ENCODE results near the gene DEGS1.

DEGS1 gene

GRCh38 chr1:224182866-224183590 lies at the start of gene DEGS1:
DEGS1 (plus strand) TSS chr1:224183240; CDS start chr1:224183337, 97 bp downstream.
- peak; percentile 88 for DNase-seq

GRCh38 chr1:224133741-224134299 lies 49.2 kb upstream of the DEGS1 start:
- no peak for DNase-seq

- DNase-seq, result no peak
These were observed 45.5 kb upstream of the DEGS1 start for GRCh38 chr1:224137518-224137917.

GRCh38 chr1:224138198-224138597 lies 44.8 kb upstream of the DEGS1 start:
- DNase-seq, result no peak

- no peak for DNase-seq
These were observed 41.3 kb upstream of the DEGS1 start for GRCh38 chr1:224141693-224142092.

- no peak for DNase-seq
These were observed 33.3 kb upstream of the DEGS1 start for GRCh38 chr1:224149709-224150108.

- no peak for DNase-seq
These were observed 31.9 kb upstream of the DEGS1 start for GRCh38 chr1:224151117-224151516.

- DNase-seq, result no peak
These were observed 25.7 kb upstream of the DEGS1 start for GRCh38 chr1:224157316-224157715.

- DNase-seq, result no peak
These were observed 23.5 kb upstream of the DEGS1 start for GRCh38 chr1:224159541-224159940.

- no peak for DNase-seq
These were observed 22.8 kb upstream of the DEGS1 start for GRCh38 chr1:224160171-224160682.

GRCh38 chr1:224162768-224163167 lies 20.3 kb upstream of the DEGS1 start:
- DNase-seq, result no peak

- no peak for DNase-seq
These were observed 19.7 kb upstream of the DEGS1 start for GRCh38 chr1:224163311-224163710.

GRCh38 chr1:224168859-224169380 lies 14.1 kb upstream of the DEGS1 start:
- peak; percentile 78 for DNase-seq

- no peak for DNase-seq
These were observed 13.2 kb upstream of the DEGS1 start for GRCh38 chr1:224169718-224170270.

- DNase-seq, result no peak
These were observed 12.7 kb upstream of the DEGS1 start for GRCh38 chr1:224170343-224170742.

GRCh38 chr1:224170748-224171478 lies 12.1 kb upstream of the DEGS1 start:
- DNase-seq, result no peak

- DNase-seq, result no peak
These were observed 10.8 kb upstream of the DEGS1 start for GRCh38 chr1:224172229-224172628.

GRCh38 chr1:224173523-224173922 lies 9.5 kb upstream of the DEGS1 start:
- no peak for DNase-seq

GRCh38 chr1:224175617-224176016 lies 7.4 kb upstream of the DEGS1 start:
- no peak for DNase-seq

GRCh38 chr1:224177356-224177999 lies 5.6 kb upstream of the DEGS1 start:
- no peak for DNase-seq

- DNase-seq, result no peak
These were observed 4.1 kb upstream of the DEGS1 start for GRCh38 chr1:224178894-224179293.

- DNase-seq, result no peak
These were observed 2.1 kb upstream of the DEGS1 start for GRCh38 chr1:224180783-224181452.
